Memory B cell (primary cell): ENCODE data around the gene SYTL5.

Experiments
- ATAC-seq: fragments of 150-1000 bp; cut with Tn5 transposase; 2 replicates; pipeline ENCODE4 v1.10.0; 2021; ENCODE audit warnings: low read depth, mild to moderate bottlenecking, moderate library complexity
- DNase-seq, 2 donors: peaks; one replicate each; pipeline ENCODE4 v3.0.0; 2022; ENCODE audit warnings: low spot score in 2 of 2
- H3K27ac Mint-ChIP-seq: one replicate; pipeline ENCODE4 v1.8.0; 2022; ENCODE audit warnings: mild to moderate bottlenecking, moderate library complexity, mixed read lengths
- H3K27me3 Mint-ChIP-seq: one replicate; pipeline ENCODE4 v1.8.0; 2022; ENCODE audit warnings: mixed read lengths
- H3K36me3 Mint-ChIP-seq: one replicate; pipeline ENCODE4 v1.8.0; 2022; ENCODE audit warnings: mild to moderate bottlenecking, mixed read lengths
- H3K4me1 Mint-ChIP-seq: one replicate; pipeline ENCODE4 v1.8.0; 2022; ENCODE audit warnings: mixed read lengths
- H3K4me3 Mint-ChIP-seq: one replicate; pipeline ENCODE4 v1.8.0; 2022; ENCODE audit warnings: mild to moderate bottlenecking, moderate library complexity, mixed read lengths
- H3K9me3 Mint-ChIP-seq: one replicate; pipeline ENCODE4 v1.8.0; 2022; ENCODE audit warnings: mixed read lengths

Gene SYTL5

GRCh38 chrX:38156838-38157237, 150.5 kb downstream of the SYTL5 start:
- no peaks in the 10 kb centered on the region for H3K27me3 Mint-ChIP-seq
- H3K9me3 Mint-ChIP-seq = no peaks in the 10 kb centered on the region
- DNase-seq (no peak), ATAC-seq (no peak)
- no peaks in the 10 kb centered on the region for H3K4me1 Mint-ChIP-seq
- no peaks in the 10 kb centered on the region for H3K36me3 Mint-ChIP-seq
- no peak overlapping the region for H3K27ac Mint-ChIP-seq
- H3K4me3 Mint-ChIP-seq = no peak overlapping the region

- DNase-seq = no peak
- Mint-ChIP-seq H3K27ac (no peak overlapping the region), H3K4me1 (no peaks in the 10 kb centered on the region), H3K27me3 (no peaks in the 10 kb centered on the region), H3K4me3 (no peak overlapping the region), H3K9me3 (no peaks in the 10 kb centered on the region), H3K36me3 (no peaks in the 10 kb centered on the region)
- no peak for ATAC-seq
Measured at GRCh38 chrX:38163193-38163592, 156.8 kb downstream of the SYTL5 start.

- H3K27ac Mint-ChIP-seq = no peak overlapping the region
Measured at GRCh38 chrX:38165023-38165422, 158.7 kb downstream of the SYTL5 start.

GRCh38 chrX:38166478-38167083, 160.2 kb downstream of the SYTL5 start:
- Mint-ChIP-seq H3K4me3 (no peak overlapping the region), H3K9me3 (no peaks in the 10 kb centered on the region), H3K27ac (no peak overlapping the region), H3K27me3 (peaks cover 1% of the 10 kb centered on the region), H3K36me3 (no peaks in the 10 kb centered on the region), H3K4me1 (no peaks in the 10 kb centered on the region)
- ATAC-seq (no peak), DNase-seq (peak; percentile 0 to 16)

More at GRCh38 chrX:38165023-38165422, 158.7 kb downstream of the SYTL5 start:
- H3K36me3 Mint-ChIP-seq = no peaks in the 10 kb centered on the region
- ATAC-seq = no peak
- no peaks in the 10 kb centered on the region for H3K4me1 Mint-ChIP-seq
- H3K27me3 Mint-ChIP-seq = peaks cover 1% of the 10 kb centered on the region
- DNase-seq = no peak
- no peaks in the 10 kb centered on the region for H3K9me3 Mint-ChIP-seq
- no peak overlapping the region for H3K4me3 Mint-ChIP-seq

- Mint-ChIP-seq H3K36me3 (no peaks in the 10 kb centered on the region), H3K9me3 (no peaks in the 10 kb centered on the region), H3K4me1 (no peaks in the 10 kb centered on the region), H3K4me3 (no peak overlapping the region), H3K27ac (no peak overlapping the region), H3K27me3 (peaks cover 1% of the 10 kb centered on the region)
- ATAC-seq (no peak), DNase-seq (no peak)
Measured at GRCh38 chrX:38170556-38170955, 164.2 kb downstream of the SYTL5 start.

- Mint-ChIP-seq H3K27me3 (peaks cover 1% of the 10 kb centered on the region), H3K36me3 (no peaks in the 10 kb centered on the region), H3K4me3 (no peak overlapping the region), H3K4me1 (no peaks in the 10 kb centered on the region), H3K9me3 (no peaks in the 10 kb centered on the region), H3K27ac (no peak overlapping the region)
- DNase-seq = no peak
- no peak for ATAC-seq
Measured at GRCh38 chrX:38172596-38172995, 166.2 kb downstream of the SYTL5 start.

GRCh38 chrX:38175139-38175538, 168.8 kb downstream of the SYTL5 start:
- DNase-seq (no peak), ATAC-seq (no peak)
- H3K9me3 Mint-ChIP-seq = no peaks in the 10 kb centered on the region
- H3K27me3 Mint-ChIP-seq = peaks cover under 1% of the 10 kb centered on the region
- H3K36me3 Mint-ChIP-seq = no peaks in the 10 kb centered on the region
- H3K27ac Mint-ChIP-seq = no peak overlapping the region
- H3K4me1 Mint-ChIP-seq = no peaks in the 10 kb centered on the region
- H3K4me3 Mint-ChIP-seq = no peak overlapping the region

GRCh38 chrX:38178396-38178795, 172.0 kb downstream of the SYTL5 start:
- H3K9me3 Mint-ChIP-seq = no peaks in the 10 kb centered on the region

More at GRCh38 chrX:38178396-38178795, 172.0 kb downstream of the SYTL5 start:
- Mint-ChIP-seq H3K27ac (no peak overlapping the region), H3K27me3 (peaks cover 5% of the 10 kb centered on the region), H3K4me3 (no peak overlapping the region), H3K4me1 (no peaks in the 10 kb centered on the region), H3K36me3 (no peaks in the 10 kb centered on the region)
- no peak for DNase-seq
- no peak for ATAC-seq
